NCI-H1048 (cell line): Measurements from ENCODE around the gene DEUP1.

Experiments used
- DNase-seq: peaks from one replicate; lab custom pipeline; 2025; lab: John Stamatoyannopoulos, UW

The DEUP1 gene

GRCh38 chr11:93480256-93480655, 149.7 kb downstream of the DEUP1 start:
- DNase-seq: no peak

- DNase-seq: no peak
Measured at GRCh38 chr11:93480756-93481155, 150.2 kb downstream of the DEUP1 start.

DNA sequence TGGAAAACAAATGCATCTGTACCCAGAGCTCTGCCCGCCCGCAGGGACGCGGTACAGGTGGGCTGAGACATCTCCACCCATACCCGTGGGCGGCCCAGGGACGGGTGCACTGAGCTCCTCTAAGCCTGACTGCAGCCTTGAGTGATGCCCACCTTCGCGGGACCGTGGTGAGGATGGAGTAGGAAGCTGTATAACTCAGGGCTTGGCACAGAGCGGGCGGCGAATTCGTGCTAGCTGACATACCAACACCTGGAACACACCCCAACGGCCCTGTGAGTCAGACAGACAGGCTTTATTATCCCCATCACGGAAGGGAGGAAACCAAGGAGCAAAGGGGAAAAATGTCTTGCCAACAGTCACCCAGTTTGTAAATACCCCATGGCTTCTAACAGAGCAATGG, 150.7 kb downstream of the DEUP1 start:
- no peak for DNase-seq

DNA sequence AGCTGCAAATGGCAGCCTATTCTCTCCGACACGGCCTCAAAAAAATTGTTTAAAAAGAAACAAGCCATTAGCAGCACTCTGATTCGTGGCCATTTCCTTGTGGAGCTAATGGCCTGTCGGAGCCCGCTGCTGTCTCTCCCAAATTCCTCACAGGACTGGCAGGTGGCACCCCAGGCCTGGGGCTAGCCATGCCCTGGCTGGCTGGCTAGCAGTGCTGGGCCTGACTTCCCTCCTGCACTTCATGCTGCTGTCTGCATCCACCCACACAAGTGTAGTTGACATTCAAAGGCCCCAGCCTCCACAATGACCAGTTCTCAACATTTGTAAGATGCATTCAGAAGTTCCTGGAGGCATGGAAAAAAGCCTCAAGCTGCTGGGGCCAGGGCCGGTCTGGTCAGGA, 151.2 kb downstream of the DEUP1 start:
- DNase-seq: no peak

DNA sequence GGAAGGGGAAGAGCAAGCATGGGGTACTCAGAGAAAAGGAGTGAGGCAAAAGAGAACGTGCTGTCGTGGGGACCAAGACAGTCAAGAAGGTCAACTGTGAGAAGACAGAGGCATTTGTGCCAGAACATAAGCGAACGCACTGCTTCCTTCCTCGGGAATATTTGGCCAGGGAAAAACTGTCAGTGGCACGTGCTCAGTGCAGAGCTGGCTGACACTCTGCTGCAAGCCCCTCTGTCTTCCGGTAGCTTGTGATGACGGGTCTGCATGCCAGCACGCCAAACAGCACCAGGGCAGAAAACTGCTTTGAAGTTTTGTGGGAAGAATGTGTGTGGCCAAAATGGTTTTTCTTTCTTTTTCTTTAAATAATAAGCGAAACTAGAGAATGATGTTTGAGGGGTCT, 152.0 kb downstream of the DEUP1 start:
- no peak for DNase-seq

- DNase-seq: no peak
Measured at GRCh38 chr11:93484716-93485115, 154.2 kb downstream of the DEUP1 start.

GRCh38 chr11:93485983-93486382, 155.4 kb downstream of the DEUP1 start:
- no peak for DNase-seq

DNA sequence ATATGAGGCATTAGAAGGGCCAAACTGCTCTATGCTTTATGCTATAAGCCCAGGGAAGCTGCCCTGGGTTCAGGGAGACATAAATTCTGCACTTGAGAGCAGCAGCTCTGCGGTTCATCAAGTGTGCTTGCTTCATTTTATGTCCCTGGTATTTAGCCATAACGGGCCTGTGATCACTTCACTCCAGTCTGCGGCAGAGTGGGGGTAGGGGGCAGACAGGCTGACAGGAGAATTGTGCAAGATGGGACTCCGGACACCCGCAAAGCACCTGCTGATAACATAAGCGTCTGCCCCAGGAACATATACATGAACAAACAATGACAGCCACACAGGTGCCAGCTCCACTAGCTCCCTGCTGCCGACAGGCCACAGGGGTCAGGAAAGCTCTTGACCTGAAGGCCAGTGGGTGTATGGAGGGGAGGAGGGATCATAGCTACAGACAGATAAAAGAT, 156.5 kb downstream of the DEUP1 start:
- no peak for DNase-seq
